ENCODE measurements around the gene ZDHHC11.

DNA sequence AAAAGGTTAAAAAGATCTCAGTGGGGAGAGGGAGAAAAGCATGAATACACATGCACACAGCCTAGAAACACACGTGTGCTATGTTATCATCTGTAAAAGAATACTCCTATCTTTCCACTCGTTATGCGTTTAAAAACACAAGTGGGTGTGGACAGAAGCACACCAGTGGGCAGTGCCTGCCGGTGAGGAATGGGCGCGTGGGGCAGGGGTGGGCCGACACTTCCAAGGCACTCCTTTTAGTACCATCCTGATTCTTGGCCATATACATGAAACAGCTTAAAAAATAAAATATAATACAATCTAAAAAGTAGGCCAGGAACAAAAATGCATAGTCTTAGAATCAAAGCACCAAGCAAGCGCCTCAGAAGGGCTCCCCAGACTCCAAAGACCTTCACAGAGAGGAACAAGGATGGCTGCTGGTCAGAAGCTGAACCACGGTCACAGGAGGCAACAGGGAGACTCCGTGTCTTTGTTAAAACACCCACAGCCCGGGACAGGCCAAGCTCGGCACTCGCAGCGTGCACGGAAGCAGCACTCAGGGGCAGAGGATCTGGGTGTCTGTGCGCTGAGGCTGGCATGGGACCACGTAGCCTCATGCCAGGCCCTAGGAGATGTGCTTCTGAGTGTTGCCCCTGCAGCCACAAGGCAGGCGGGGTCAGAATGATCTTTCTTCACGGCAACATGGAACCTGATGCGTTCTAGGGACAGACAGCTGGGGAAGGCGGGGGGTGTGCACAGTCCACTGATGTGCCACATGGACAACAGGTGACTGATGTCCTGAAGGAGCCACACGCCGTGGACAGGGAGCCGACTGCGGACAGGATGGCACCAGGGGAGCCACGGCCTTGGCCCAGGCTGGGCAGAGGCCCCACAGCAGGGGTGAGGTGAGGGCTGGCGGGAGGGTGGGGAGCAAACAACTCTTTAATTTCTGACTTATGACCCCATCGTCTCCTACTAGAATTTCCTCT, 25.9 kb upstream of the ZDHHC11 start:
- no peak for TF ChIP-seq POLR2A (IDR thresholded peaks at IDR 0.05)
- TF ChIP-seq, protein P1, sequence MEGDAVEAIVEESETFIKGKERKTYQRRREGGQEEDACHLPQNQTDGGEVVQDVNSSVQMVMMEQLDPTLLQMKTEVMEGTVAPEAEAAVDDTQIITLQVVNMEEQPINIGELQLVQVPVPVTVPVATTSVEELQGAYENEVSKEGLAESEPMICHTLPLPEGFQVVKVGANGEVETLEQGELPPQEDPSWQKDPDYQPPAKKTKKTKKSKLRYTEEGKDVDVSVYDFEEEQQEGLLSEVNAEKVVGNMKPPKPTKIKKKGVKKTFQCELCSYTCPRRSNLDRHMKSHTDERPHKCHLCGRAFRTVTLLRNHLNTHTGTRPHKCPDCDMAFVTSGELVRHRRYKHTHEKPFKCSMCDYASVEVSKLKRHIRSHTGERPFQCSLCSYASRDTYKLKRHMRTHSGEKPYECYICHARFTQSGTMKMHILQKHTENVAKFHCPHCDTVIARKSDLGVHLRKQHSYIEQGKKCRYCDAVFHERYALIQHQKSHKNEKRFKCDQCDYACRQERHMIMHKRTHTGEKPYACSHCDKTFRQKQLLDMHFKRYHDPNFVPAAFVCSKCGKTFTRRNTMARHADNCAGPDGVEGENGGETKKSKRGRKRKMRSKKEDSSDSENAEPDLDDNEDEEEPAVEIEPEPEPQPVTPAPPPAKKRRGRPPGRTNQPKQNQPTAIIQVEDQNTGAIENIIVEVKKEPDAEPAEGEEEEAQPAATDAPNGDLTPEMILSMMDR (IDR thresholded peaks at IDR 0.05): no peak
